H1 (cell line): Measurements from ENCODE around the gene SFTPB.

Experiments used
- CTCF ChIP-seq, 3 experiments: IDR thresholded peaks; 1 replicate in 2 of 3; 2 replicates in 1 of 3; pipeline versions ENCODE4 v1.5.1 to v1.6.1; 2011; ENCODE audit warnings: low read length in 3 of 3, mild to moderate bottlenecking in 3 of 3, inconsistent platforms in 2 of 3, low read depth in 1 of 3, moderate library complexity in 1 of 3; ENCODE audit not compliant: insufficient read depth in 1 of 3; ENCODE audit errors: control extremely low read depth in 1 of 3
- EGR1 ChIP-seq: IDR thresholded peaks from 2 replicates; pipeline ENCODE4 v1.6.1; 2011; ENCODE audit warnings: low read depth, low read length, borderline replicate concordance
- EZH2 ChIP-seq: fragments of 200-600 bp; sonication (generic); IDR thresholded peaks from 2 replicates; pipeline ENCODE4 v1.7.1; 2012; ENCODE audit warnings: low read depth, mild to moderate bottlenecking, moderate library complexity, low read length, inconsistent platforms; ENCODE audit not compliant: severe bottlenecking
- RFX5 ChIP-seq: IDR thresholded peaks from 2 replicates; pipeline ENCODE4 v1.6.1; 2011; ENCODE audit warnings: low read depth, low read length, improper control_type of control experiment, borderline replicate concordance
- SP1 ChIP-seq: IDR thresholded peaks from 2 replicates; pipeline ENCODE4 v1.6.1; 2011; ENCODE audit warnings: low read depth, low read length
- TAF1 ChIP-seq: IDR thresholded peaks from 2 replicates; pipeline ENCODE4 v1.6.1; 2011; ENCODE audit warnings: mild to moderate bottlenecking, low read depth, low read length
- TCF12 ChIP-seq: IDR thresholded peaks from 2 replicates; pipeline ENCODE4 v1.6.1; 2011; ENCODE audit warnings: low read depth, mild to moderate bottlenecking, low read length
- YY1 ChIP-seq: IDR thresholded peaks from 2 replicates; pipeline ENCODE4 v1.6.1; 2011; ENCODE audit warnings: low read depth, mild to moderate bottlenecking, low read length
- TF ChIP-seq, protein P1 (sequence below): fragments of 300-600 bp; sonication (generic); IDR thresholded peaks from 2 replicates; pipeline ENCODE4 v1.7.1; 2012; ENCODE audit warnings: low read length, moderate library complexity, mild to moderate bottlenecking, inconsistent platforms; ENCODE audit not compliant: insufficient replicate concordance

- TF ChIP-seq CTCF (IDR thresholded peaks at IDR 0.05; ENCODE audit: control extremely low read depth in 1 of 3, insufficient read depth in 1 of 3, low read depth in 1 of 3, low read length in 3 of 3), result no peak
- TF ChIP-seq SP1, result no peak
- no peak for TF ChIP-seq EGR1
- no peak for TF ChIP-seq EZH2
- TF ChIP-seq, protein P1, sequence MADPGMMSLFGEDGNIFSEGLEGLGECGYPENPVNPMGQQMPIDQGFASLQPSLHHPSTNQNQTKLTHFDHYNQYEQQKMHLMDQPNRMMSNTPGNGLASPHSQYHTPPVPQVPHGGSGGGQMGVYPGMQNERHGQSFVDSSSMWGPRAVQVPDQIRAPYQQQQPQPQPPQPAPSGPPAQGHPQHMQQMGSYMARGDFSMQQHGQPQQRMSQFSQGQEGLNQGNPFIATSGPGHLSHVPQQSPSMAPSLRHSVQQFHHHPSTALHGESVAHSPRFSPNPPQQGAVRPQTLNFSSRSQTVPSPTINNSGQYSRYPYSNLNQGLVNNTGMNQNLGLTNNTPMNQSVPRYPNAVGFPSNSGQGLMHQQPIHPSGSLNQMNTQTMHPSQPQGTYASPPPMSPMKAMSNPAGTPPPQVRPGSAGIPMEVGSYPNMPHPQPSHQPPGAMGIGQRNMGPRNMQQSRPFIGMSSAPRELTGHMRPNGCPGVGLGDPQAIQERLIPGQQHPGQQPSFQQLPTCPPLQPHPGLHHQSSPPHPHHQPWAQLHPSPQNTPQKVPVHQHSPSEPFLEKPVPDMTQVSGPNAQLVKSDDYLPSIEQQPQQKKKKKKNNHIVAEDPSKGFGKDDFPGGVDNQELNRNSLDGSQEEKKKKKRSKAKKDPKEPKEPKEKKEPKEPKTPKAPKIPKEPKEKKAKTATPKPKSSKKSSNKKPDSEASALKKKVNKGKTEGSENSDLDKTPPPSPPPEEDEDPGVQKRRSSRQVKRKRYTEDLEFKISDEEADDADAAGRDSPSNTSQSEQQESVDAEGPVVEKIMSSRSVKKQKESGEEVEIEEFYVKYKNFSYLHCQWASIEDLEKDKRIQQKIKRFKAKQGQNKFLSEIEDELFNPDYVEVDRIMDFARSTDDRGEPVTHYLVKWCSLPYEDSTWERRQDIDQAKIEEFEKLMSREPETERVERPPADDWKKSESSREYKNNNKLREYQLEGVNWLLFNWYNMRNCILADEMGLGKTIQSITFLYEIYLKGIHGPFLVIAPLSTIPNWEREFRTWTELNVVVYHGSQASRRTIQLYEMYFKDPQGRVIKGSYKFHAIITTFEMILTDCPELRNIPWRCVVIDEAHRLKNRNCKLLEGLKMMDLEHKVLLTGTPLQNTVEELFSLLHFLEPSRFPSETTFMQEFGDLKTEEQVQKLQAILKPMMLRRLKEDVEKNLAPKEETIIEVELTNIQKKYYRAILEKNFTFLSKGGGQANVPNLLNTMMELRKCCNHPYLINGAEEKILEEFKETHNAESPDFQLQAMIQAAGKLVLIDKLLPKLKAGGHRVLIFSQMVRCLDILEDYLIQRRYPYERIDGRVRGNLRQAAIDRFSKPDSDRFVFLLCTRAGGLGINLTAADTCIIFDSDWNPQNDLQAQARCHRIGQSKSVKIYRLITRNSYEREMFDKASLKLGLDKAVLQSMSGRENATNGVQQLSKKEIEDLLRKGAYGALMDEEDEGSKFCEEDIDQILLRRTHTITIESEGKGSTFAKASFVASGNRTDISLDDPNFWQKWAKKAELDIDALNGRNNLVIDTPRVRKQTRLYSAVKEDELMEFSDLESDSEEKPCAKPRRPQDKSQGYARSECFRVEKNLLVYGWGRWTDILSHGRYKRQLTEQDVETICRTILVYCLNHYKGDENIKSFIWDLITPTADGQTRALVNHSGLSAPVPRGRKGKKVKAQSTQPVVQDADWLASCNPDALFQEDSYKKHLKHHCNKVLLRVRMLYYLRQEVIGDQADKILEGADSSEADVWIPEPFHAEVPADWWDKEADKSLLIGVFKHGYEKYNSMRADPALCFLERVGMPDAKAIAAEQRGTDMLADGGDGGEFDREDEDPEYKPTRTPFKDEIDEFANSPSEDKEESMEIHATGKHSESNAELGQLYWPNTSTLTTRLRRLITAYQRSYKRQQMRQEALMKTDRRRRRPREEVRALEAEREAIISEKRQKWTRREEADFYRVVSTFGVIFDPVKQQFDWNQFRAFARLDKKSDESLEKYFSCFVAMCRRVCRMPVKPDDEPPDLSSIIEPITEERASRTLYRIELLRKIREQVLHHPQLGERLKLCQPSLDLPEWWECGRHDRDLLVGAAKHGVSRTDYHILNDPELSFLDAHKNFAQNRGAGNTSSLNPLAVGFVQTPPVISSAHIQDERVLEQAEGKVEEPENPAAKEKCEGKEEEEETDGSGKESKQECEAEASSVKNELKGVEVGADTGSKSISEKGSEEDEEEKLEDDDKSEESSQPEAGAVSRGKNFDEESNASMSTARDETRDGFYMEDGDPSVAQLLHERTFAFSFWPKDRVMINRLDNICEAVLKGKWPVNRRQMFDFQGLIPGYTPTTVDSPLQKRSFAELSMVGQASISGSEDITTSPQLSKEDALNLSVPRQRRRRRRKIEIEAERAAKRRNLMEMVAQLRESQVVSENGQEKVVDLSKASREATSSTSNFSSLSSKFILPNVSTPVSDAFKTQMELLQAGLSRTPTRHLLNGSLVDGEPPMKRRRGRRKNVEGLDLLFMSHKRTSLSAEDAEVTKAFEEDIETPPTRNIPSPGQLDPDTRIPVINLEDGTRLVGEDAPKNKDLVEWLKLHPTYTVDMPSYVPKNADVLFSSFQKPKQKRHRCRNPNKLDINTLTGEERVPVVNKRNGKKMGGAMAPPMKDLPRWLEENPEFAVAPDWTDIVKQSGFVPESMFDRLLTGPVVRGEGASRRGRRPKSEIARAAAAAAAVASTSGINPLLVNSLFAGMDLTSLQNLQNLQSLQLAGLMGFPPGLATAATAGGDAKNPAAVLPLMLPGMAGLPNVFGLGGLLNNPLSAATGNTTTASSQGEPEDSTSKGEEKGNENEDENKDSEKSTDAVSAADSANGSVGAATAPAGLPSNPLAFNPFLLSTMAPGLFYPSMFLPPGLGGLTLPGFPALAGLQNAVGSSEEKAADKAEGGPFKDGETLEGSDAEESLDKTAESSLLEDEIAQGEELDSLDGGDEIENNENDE, result no peak
- no peak for TF ChIP-seq RFX5
- TF ChIP-seq YY1, result no peak
- no peak for TF ChIP-seq TAF1
- TF ChIP-seq TCF12, result no peak
Observed at GRCh38 chr2:85655961-85656417, 12.0 kb downstream of the SFTPB start.
